Astrocyte (in vitro differentiated cells and primary cell): Measurements from ENCODE around the gene ZNF33A. TPM values are rescaled to one million over a fixed set of nuclear protein-coding genes. Genes with fewer than 3 reads are reported as not detected.
"Not testable (repeated sequence)": the region's sequence is repeated elsewhere in the genome, so short reads cannot be mapped to it uniquely, and the experiment has no call there.

Source experiments
- DNase-seq: peaks from one replicate; pipeline ENCODE4 v3.0.0-alpha.2; 2010; ENCODE audit warnings: low read depth
- FAIRE-seq: peaks from 2 replicates; lab custom pipeline; 2011; peaks lifted over from hg19 to GRCh38; lab: Jason Lieb, UNC
- H2AFZ ChIP-seq: 2 replicates; pipeline ENCODE4 v1.6.0; 2012; ENCODE audit warnings: low read depth, low read length, inconsistent platforms
- H3K27ac ChIP-seq: 2 replicates; pipeline ENCODE4 v1.5.1; 2011; ENCODE audit warnings: low read depth, low read length, inconsistent platforms
- H3K27me3 ChIP-seq: 2 replicates; pipeline ENCODE4 v1.6.0; 2011; ENCODE audit warnings: low read length, inconsistent platforms; ENCODE audit not compliant: insufficient read depth
- H3K36me3 ChIP-seq: 2 replicates; pipeline ENCODE4 v1.5.1; 2011; ENCODE audit warnings: low read length, inconsistent platforms; ENCODE audit not compliant: insufficient read depth
- H3K4me1 ChIP-seq: 2 replicates; pipeline ENCODE4 v1.5.1; 2011; ENCODE audit warnings: low read length, inconsistent platforms; ENCODE audit not compliant: insufficient read depth
- H3K4me2 ChIP-seq: 2 replicates; pipeline ENCODE4 v1.6.0; 2012; ENCODE audit warnings: low read length, inconsistent platforms
- H3K4me3 ChIP-seq: 2 replicates; pipeline ENCODE4 v1.5.1; 2011; ENCODE audit warnings: low read depth, mild to moderate bottlenecking, low read length, inconsistent platforms; ENCODE audit not compliant: insufficient read depth
- H3K79me2 ChIP-seq: 2 replicates; pipeline ENCODE4 v1.6.0; 2012; ENCODE audit warnings: mild to moderate bottlenecking, low read length, inconsistent platforms; ENCODE audit not compliant: insufficient read depth
- H3K9ac ChIP-seq: 2 replicates; pipeline ENCODE4 v1.6.0; 2012; ENCODE audit warnings: mild to moderate bottlenecking, low read length, inconsistent platforms
- H3K9me3 ChIP-seq: 2 replicates; pipeline ENCODE4 v1.5.1; 2012; ENCODE audit warnings: low read depth, mild to moderate bottlenecking, low read length, inconsistent platforms; ENCODE audit not compliant: insufficient read depth
- H4K20me1 ChIP-seq: 2 replicates; pipeline ENCODE4 v1.6.0; 2012; ENCODE audit warnings: low read length, inconsistent platforms; ENCODE audit not compliant: insufficient read depth
- H3K27ac Mint-ChIP-seq: one replicate; pipeline ENCODE4 v1.8.0; 2021; ENCODE audit warnings: mild to moderate bottlenecking, mixed read lengths; ENCODE audit not compliant: unreplicated experiment
- H3K27me3 Mint-ChIP-seq: one replicate; pipeline ENCODE4 v1.8.0; 2021; ENCODE audit warnings: low read depth, mixed read lengths; ENCODE audit not compliant: unreplicated experiment
- H3K36me3 Mint-ChIP-seq: one replicate; pipeline ENCODE4 v1.8.0; 2021; ENCODE audit warnings: low read depth, mixed read lengths; ENCODE audit not compliant: unreplicated experiment
- H3K4me1 Mint-ChIP-seq: one replicate; pipeline ENCODE4 v1.8.0; 2021; ENCODE audit warnings: low read depth, mixed read lengths; ENCODE audit not compliant: unreplicated experiment
- H3K4me3 Mint-ChIP-seq: one replicate; pipeline ENCODE4 v1.8.0; 2021; ENCODE audit warnings: mild to moderate bottlenecking, moderate library complexity, mixed read lengths; ENCODE audit not compliant: unreplicated experiment
- H3K9me3 Mint-ChIP-seq: one replicate; pipeline ENCODE4 v1.8.0; 2021; ENCODE audit warnings: mild to moderate bottlenecking, mixed read lengths; ENCODE audit not compliant: unreplicated experiment
- EZH2 ChIP-seq: IDR thresholded peaks from 2 replicates; pipeline ENCODE4 v1.6.1; 2012; ENCODE audit warnings: mild to moderate bottlenecking, low read length, inconsistent platforms; ENCODE audit not compliant: insufficient read depth
- total RNA-seq: library from RNA; stranded (reverse); gene quantifications from 2 replicates; pipeline ENCODE4 v1.2.1, GENCODE V29; 2021
- TF ChIP-seq, protein P1 (sequence below): IDR thresholded peaks from 2 replicates; pipeline ENCODE4 v1.5.1; 2011; ENCODE audit warnings: low read depth, mild to moderate bottlenecking, inconsistent platforms, low read length, moderate library complexity; ENCODE audit not compliant: insufficient read depth

The ZNF33A gene
- total RNA-seq, 1 donor from 2014 or later, result 11.6 TPM

DNA sequence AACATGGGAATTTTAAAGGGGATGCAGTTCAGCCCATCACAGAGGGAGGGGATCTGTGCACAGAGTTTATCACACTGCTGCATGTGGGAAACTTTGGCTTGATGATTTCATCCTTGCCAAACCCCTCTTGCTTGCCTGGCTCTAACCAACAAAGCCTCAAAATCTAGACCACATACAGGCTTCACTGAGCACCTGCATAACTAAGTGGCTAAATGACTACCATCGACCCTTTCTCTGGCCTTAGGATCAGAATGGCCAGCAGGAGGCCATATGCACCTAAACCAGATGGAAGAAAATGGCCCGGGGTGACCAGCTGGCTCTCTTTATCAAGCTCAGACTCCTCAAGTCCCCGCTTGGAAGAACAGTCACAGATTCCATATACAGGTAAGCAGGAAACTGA is 18.4 kb upstream of the ZNF33A start:
- Histone ChIP-seq H3K4me1 (no peaks in the 10 kb centered on the region), H3K9ac (no peak overlapping the region), H3K36me3 (no peaks in the 10 kb centered on the region), H3K27me3 (no peaks in the 10 kb centered on the region), H2AFZ (no peak overlapping the region), H3K4me2 (no peak overlapping the region), H3K79me2 (no peaks in the 10 kb centered on the region), H3K27ac (no peak overlapping the region), H3K4me3 (no peak overlapping the region), H4K20me1 (no peaks in the 10 kb centered on the region), H3K9me3 (no peaks in the 10 kb centered on the region)
- FAIRE-seq, result no peak
- Mint-ChIP-seq H3K4me1 (no peaks in the 10 kb centered on the region), H3K4me3 (no peak overlapping the region), H3K27ac (no peak overlapping the region), H3K36me3 (no peaks in the 10 kb centered on the region), H3K27me3 (peaks cover 1% of the 10 kb centered on the region), H3K9me3 (peaks cover 9% of the 10 kb centered on the region)
- TF ChIP-seq, protein P1, sequence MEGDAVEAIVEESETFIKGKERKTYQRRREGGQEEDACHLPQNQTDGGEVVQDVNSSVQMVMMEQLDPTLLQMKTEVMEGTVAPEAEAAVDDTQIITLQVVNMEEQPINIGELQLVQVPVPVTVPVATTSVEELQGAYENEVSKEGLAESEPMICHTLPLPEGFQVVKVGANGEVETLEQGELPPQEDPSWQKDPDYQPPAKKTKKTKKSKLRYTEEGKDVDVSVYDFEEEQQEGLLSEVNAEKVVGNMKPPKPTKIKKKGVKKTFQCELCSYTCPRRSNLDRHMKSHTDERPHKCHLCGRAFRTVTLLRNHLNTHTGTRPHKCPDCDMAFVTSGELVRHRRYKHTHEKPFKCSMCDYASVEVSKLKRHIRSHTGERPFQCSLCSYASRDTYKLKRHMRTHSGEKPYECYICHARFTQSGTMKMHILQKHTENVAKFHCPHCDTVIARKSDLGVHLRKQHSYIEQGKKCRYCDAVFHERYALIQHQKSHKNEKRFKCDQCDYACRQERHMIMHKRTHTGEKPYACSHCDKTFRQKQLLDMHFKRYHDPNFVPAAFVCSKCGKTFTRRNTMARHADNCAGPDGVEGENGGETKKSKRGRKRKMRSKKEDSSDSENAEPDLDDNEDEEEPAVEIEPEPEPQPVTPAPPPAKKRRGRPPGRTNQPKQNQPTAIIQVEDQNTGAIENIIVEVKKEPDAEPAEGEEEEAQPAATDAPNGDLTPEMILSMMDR, result no peak
- no peak for TF ChIP-seq EZH2
- no peak for DNase-seq

DNA sequence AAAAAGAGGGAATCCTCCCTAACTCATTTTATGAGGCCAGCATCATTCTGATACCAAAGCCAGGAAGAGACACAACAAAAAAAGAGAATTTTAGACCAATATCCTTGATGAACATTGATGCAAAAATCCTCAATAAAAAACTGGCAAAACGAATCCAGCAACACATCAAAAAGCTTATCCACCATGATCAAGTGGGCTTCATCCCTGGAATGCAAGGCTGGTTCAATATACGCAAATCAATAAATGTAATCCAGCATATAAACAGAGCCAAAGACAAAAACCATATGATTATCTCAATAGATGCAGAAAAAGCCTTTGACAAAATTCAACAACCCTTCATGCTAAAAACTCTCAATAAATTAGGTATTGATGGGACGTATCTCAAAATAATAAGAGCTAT is 11.6 kb upstream of the ZNF33A start:
- DNase-seq, H3K27ac ChIP-seq, H3K36me3 ChIP-seq, H3K79me2 ChIP-seq, H3K36me3 Mint-ChIP-seq, H3K27ac Mint-ChIP-seq, H3K4me3 Mint-ChIP-seq, H3K27me3 Mint-ChIP-seq, H3K9me3 Mint-ChIP-seq, H3K4me1 ChIP-seq, H3K9me3 ChIP-seq, H3K9ac ChIP-seq, FAIRE-seq, H2AFZ ChIP-seq, H3K4me2 ChIP-seq, H3K4me1 Mint-ChIP-seq, H4K20me1 ChIP-seq, H3K27me3 ChIP-seq, H3K4me3 ChIP-seq: not testable (repeated sequence)

GRCh38 chr10:38000474-38000873 is 10.0 kb upstream of the ZNF33A start:
- not testable (repeated sequence) for H3K36me3 Mint-ChIP-seq, H4K20me1 ChIP-seq, H3K4me1 ChIP-seq, H3K4me3 Mint-ChIP-seq, H3K79me2 ChIP-seq, H3K4me3 ChIP-seq, H3K36me3 ChIP-seq, H3K9me3 Mint-ChIP-seq, H3K27me3 ChIP-seq, H3K4me1 Mint-ChIP-seq, H3K4me2 ChIP-seq, H3K27ac Mint-ChIP-seq, FAIRE-seq, H2AFZ ChIP-seq, H3K27ac ChIP-seq, H3K9ac ChIP-seq, H3K27me3 Mint-ChIP-seq, H3K9me3 ChIP-seq, DNase-seq

GRCh38 chr10:38003026-38003425 is 7.4 kb upstream of the ZNF33A start:
- Histone ChIP-seq H3K36me3 (no peaks in the 10 kb centered on the region), H4K20me1 (no peaks in the 10 kb centered on the region), H3K4me1 (no peaks in the 10 kb centered on the region), H3K9me3 (no peaks in the 10 kb centered on the region), H3K4me3 (no peak overlapping the region), H2AFZ (no peak overlapping the region), H3K4me2 (no peak overlapping the region), H3K27ac (no peak overlapping the region), H3K9ac (no peak overlapping the region), H3K79me2 (no peaks in the 10 kb centered on the region), H3K27me3 (no peaks in the 10 kb centered on the region)
- TF ChIP-seq EZH2, result no peak
- TF ChIP-seq, protein P1, result no peak
- Mint-ChIP-seq H3K27ac (no peak overlapping the region), H3K4me3 (no peak overlapping the region), H3K36me3 (no peaks in the 10 kb centered on the region), H3K4me1 (no peaks in the 10 kb centered on the region), H3K27me3 (peaks cover 3% of the 10 kb centered on the region), H3K9me3 (peaks cover 5% of the 10 kb centered on the region)
- FAIRE-seq (no peak), DNase-seq (no peak)
